ENCODE measurements around the gene POP7.

DNA sequence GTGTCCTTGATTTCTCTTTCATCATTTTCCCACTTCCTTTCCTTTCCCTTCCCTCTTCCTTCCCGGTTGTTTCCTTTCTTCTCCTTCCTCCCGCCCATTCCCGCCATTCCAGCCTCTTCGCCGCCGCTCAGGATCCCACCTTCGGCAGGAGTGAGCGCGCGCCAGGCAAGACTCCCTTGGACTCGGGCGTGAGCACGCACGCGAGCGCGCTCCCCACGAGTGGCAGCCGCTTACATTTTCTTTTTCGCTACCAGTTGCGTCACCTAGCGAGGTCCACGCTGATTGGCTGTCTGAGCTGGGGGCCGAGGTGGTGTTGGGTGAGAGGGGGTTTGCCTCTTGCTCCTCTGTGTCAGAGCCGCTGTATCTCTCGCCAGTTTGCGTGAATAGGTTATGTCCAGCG, 39.3 kb downstream of the POP7 start:
- TF ChIP-seq SUZ12 (IDR thresholded peaks at IDR 0.05) (no peak), BHLHE40 (IDR thresholded peaks at IDR 0.05; ENCODE audit: borderline replicate concordance) (no peak), FOXK2 (IDR thresholded peaks at IDR 0.05) (no peak), ELF4 (IDR thresholded peaks at IDR 0.05) (no peak), FOXM1 (IDR thresholded peaks at IDR 0.05; ENCODE audit: borderline replicate concordance) (no peak), HDGF (IDR thresholded peaks at IDR 0.05; ENCODE audit: borderline replicate concordance) (no peak), ARNT (IDR thresholded peaks at IDR 0.05) (no peak), L3MBTL2 (conservative IDR thresholded peaks at IDR 0.05) (no peak), SP1 (IDR thresholded peaks at IDR 0.05) (no peak), TARDBP (IDR thresholded peaks at IDR 0.05) (no peak), NFRKB (IDR thresholded peaks at IDR 0.05) (no peak), ZNF384 (IDR thresholded peaks at IDR 0.05) (no peak), LEF1 (IDR thresholded peaks at IDR 0.05; ENCODE audit: borderline replicate concordance) (no peak)
- TF ChIP-seq, protein P1, sequence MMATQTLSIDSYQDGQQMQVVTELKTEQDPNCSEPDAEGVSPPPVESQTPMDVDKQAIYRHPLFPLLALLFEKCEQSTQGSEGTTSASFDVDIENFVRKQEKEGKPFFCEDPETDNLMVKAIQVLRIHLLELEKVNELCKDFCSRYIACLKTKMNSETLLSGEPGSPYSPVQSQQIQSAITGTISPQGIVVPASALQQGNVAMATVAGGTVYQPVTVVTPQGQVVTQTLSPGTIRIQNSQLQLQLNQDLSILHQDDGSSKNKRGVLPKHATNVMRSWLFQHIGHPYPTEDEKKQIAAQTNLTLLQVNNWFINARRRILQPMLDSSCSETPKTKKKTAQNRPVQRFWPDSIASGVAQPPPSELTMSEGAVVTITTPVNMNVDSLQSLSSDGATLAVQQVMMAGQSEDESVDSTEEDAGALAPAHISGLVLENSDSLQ (IDR thresholded peaks at IDR 0.05): no peak
